H9 (cell line): ENCODE measurements around the gene CALN1. TPM values are rescaled to one million over a fixed set of nuclear protein-coding genes. Genes with fewer than 3 reads are reported as not detected.

Experiments
- DNase-seq: peaks from one replicate; pipeline ENCODE4 v3.0.0-alpha.2; 2017
- H2AFZ ChIP-seq: one replicate; pipeline ENCODE4 v1.6.1; 2013; ENCODE audit warnings: mild to moderate bottlenecking, low read length, control low read depth, moderate library complexity
- H2AK5ac ChIP-seq: 2 replicates; pipeline ENCODE4 v1.6.1; 2013; ENCODE audit warnings: low read length, control low read depth, mixed read lengths; ENCODE audit not compliant: insufficient read length
- H2BK120ac ChIP-seq: one replicate; pipeline ENCODE4 v1.6.1; 2013; ENCODE audit warnings: low read depth, mild to moderate bottlenecking, low read length, control low read depth, inconsistent platforms; ENCODE audit not compliant: poor library complexity, severe bottlenecking
- H2BK12ac ChIP-seq: 2 replicates; pipeline ENCODE4 v1.6.1; 2013; ENCODE audit warnings: low read length, control low read depth, mixed read lengths, low read depth; ENCODE audit not compliant: insufficient read length
- H2BK15ac ChIP-seq: 2 replicates; pipeline ENCODE4 v1.6.1; 2013; ENCODE audit warnings: low read depth, low read length, control low read depth
- H2BK20ac ChIP-seq: one replicate; pipeline ENCODE4 v1.6.1; 2013; ENCODE audit warnings: low read depth, mild to moderate bottlenecking, low read length, control low read depth, inconsistent platforms; ENCODE audit not compliant: poor library complexity, severe bottlenecking
- H2BK5ac ChIP-seq: 2 replicates; pipeline ENCODE4 v1.6.1; 2013; ENCODE audit warnings: low read length, control low read depth, mixed read lengths; ENCODE audit not compliant: insufficient read length
- H3K14ac ChIP-seq: 2 replicates; pipeline ENCODE4 v1.6.1; 2013; ENCODE audit warnings: low read length, control low read depth; ENCODE audit not compliant: insufficient read depth
- H3K18ac ChIP-seq: 2 replicates; pipeline ENCODE4 v1.6.1; 2013; ENCODE audit warnings: low read depth, mild to moderate bottlenecking, mixed read lengths, low read length, control low read depth; ENCODE audit not compliant: insufficient read length
- H3K23ac ChIP-seq: 2 replicates; pipeline ENCODE4 v1.6.1; 2013; ENCODE audit warnings: low read length, control low read depth, mixed read lengths, low read depth; ENCODE audit not compliant: insufficient read length
- H3K23me2 ChIP-seq: 2 replicates; pipeline ENCODE4 v1.6.1; 2013; ENCODE audit warnings: low read depth, mild to moderate bottlenecking, mixed read lengths, low read length, control low read depth; ENCODE audit not compliant: insufficient read length, poor library complexity, severe bottlenecking
- H3K27ac ChIP-seq: 2 replicates; pipeline ENCODE4 v1.5.1; 2013; ENCODE audit warnings: low read length, control low read depth, mixed read lengths, low read depth; ENCODE audit not compliant: insufficient read length
- H3K27me3 ChIP-seq: 2 replicates; pipeline ENCODE4 v1.6.1; 2013; ENCODE audit warnings: low read length, control low read depth, inconsistent platforms; ENCODE audit not compliant: insufficient read depth
- H3K4ac ChIP-seq: 2 replicates; pipeline ENCODE4 v1.6.1; 2013; ENCODE audit warnings: low read depth, mild to moderate bottlenecking, control low read depth, inconsistent platforms, low read length, moderate library complexity
- H3K4me1 ChIP-seq: 2 replicates; pipeline ENCODE4 v1.6.1; 2013; ENCODE audit warnings: low read length, control low read depth, inconsistent platforms; ENCODE audit not compliant: insufficient read depth
- H3K4me2 ChIP-seq: 2 replicates; pipeline ENCODE4 v1.6.1; 2013; ENCODE audit warnings: low read length, control low read depth, mixed read lengths; ENCODE audit not compliant: insufficient read length, insufficient read depth
- H3K56ac ChIP-seq: 2 replicates; pipeline ENCODE4 v1.6.1; 2013; ENCODE audit warnings: low read depth, mild to moderate bottlenecking, mixed read lengths, low read length, control low read depth; ENCODE audit not compliant: insufficient read length
- H3K79me1 ChIP-seq: 2 replicates; pipeline ENCODE4 v1.6.1; 2013; ENCODE audit warnings: low read depth, mild to moderate bottlenecking, moderate library complexity, low read length, control low read depth, inconsistent platforms; ENCODE audit not compliant: insufficient read depth, poor library complexity, severe bottlenecking
- H3K79me2 ChIP-seq: 2 replicates; pipeline ENCODE4 v1.6.1; 2013; ENCODE audit warnings: low read length, control low read depth, inconsistent platforms; ENCODE audit not compliant: insufficient read depth
- H3K9ac ChIP-seq: 2 replicates; pipeline ENCODE4 v1.6.1; 2013; ENCODE audit warnings: low read length, control low read depth, mixed read lengths; ENCODE audit not compliant: insufficient read length; ENCODE audit errors: extremely low read depth
- H3K9me3 ChIP-seq: one replicate; pipeline ENCODE4 v1.6.1; 2013; ENCODE audit warnings: low read depth, low read length, inconsistent platforms; ENCODE audit not compliant: control insufficient read depth
- H3T11ph ChIP-seq: one replicate; pipeline ENCODE4 v1.6.1; 2013; ENCODE audit warnings: mild to moderate bottlenecking, low read length, control low read depth, inconsistent platforms
- H4K20me1 ChIP-seq: one replicate; pipeline ENCODE4 v1.6.1; 2013; ENCODE audit not compliant: control insufficient read depth, insufficient read length, insufficient read depth
- H4K5ac ChIP-seq: 2 replicates; pipeline ENCODE4 v1.6.1; 2013; ENCODE audit warnings: low read depth, mild to moderate bottlenecking, mixed read lengths, low read length, control low read depth; ENCODE audit not compliant: insufficient read length
- H4K8ac ChIP-seq: replicated peaks from 2 replicates; pipeline ENCODE4 v1.6.1; 2013; ENCODE audit warnings: low read length, control low read depth, mixed read lengths, low read depth; ENCODE audit not compliant: insufficient read length
- H4K91ac ChIP-seq: 2 replicates; pipeline ENCODE4 v1.6.1; 2013; ENCODE audit warnings: low read depth, mild to moderate bottlenecking, moderate library complexity, mixed read lengths, low read length, control low read depth; ENCODE audit not compliant: insufficient read length
- H3K27ac Mint-ChIP-seq, 3 experiments: 2 replicates in 2 of 3; 3 replicates in 1 of 3; pipeline ENCODE4 v1.8.0; 2020 to 2021; ENCODE audit warnings: mixed read lengths in 3 of 3, mild to moderate bottlenecking in 1 of 3, moderate library complexity in 1 of 3
- H3K27me3 Mint-ChIP-seq: 2 replicates; pipeline ENCODE4 v1.8.0; 2021; ENCODE audit warnings: low read depth, mild to moderate bottlenecking, moderate library complexity, mixed read lengths
- H3K36me3 Mint-ChIP-seq, 3 experiments: 2 replicates in 2 of 3; 3 replicates in 1 of 3; pipeline ENCODE4 v1.8.0; 2020 to 2021; ENCODE audit warnings: low read depth in 3 of 3, mixed read lengths in 3 of 3; ENCODE audit not compliant: insufficient read depth in 1 of 3
- H3K4me1 Mint-ChIP-seq, 2 experiments: 2 replicates each; pipeline ENCODE4 v1.8.0; 2020; ENCODE audit warnings: mixed read lengths in 2 of 2
- H3K4me3 Mint-ChIP-seq, 2 experiments: 2 replicates in 1 of 2; 3 replicates in 1 of 2; pipeline ENCODE4 v1.8.0; 2020 to 2021; ENCODE audit warnings: mild to moderate bottlenecking in 2 of 2, mixed read lengths in 2 of 2, moderate library complexity in 1 of 2
- H3K9me3 Mint-ChIP-seq, 2 experiments: 2 replicates in 1 of 2; 3 replicates in 1 of 2; pipeline ENCODE4 v1.8.0; 2020; ENCODE audit warnings: mild to moderate bottlenecking in 2 of 2, mixed read lengths in 2 of 2, moderate library complexity in 1 of 2
- CTCF ChIP-seq: fragments of 200-600 bp; sonication (generic); conservative IDR thresholded peaks from 3 replicates; pipeline ENCODE4 v1.8.0; 2021; ENCODE audit warnings: antibody characterized with exemption, mild to moderate bottlenecking
- WGBS: extraction: QIAGEN DNeasy Blood & Tissue Kit; methylation state at CpG from one replicate; pipeline ENCODE4 v1.1.7; 2013; ENCODE audit warnings: missing lambda C conversion rate, low lambda C conversion rate, mixed read lengths; ENCODE audit not compliant: insufficient read length; ENCODE audit errors: extremely low coverage; 5-methylcytosine and 5-hydroxymethylcytosine counted together
- total RNA-seq: library from RNA; stranded (reverse); gene quantifications from 2 replicates; pipeline ENCODE4 v1.2.1, GENCODE V29; 2021

Gene CALN1
- total RNA-seq, 1 experiment from 2014 or later, result 2.8 TPM

- no peak overlapping the region for H2BK15ac ChIP-seq
- H2BK20ac ChIP-seq, result no peak overlapping the region
- H3K56ac ChIP-seq, result no peak overlapping the region
- no peak for TF ChIP-seq CTCF
- no peak overlapping the region for H3K4me3 Mint-ChIP-seq
- no peaks in the 10 kb centered on the region for H3K23me2 ChIP-seq
- no peak overlapping the region for H3K4me2 ChIP-seq
- H4K91ac ChIP-seq, result no peak overlapping the region
- no peak overlapping the region for H3T11ph ChIP-seq
- no peaks in the 10 kb centered on the region for H3K79me2 ChIP-seq
- peaks cover 3% of the 10 kb centered on the region; the same call in 1 of the 2 replicates for H3K27me3 Mint-ChIP-seq
- H3K9me3 ChIP-seq, result no peaks in the 10 kb centered on the region
- H3K18ac ChIP-seq, result no peak overlapping the region
- H3K9me3 Mint-ChIP-seq, result peaks cover 3 to 7% of the 10 kb centered on the region in 2 experiments; a peak in 3 of 5 replicates
- H3K14ac ChIP-seq, result no peak overlapping the region
- no CpG with 5 or more reads among the region's 3 CpGs for WGBS
- no peak overlapping the region for H2BK120ac ChIP-seq
- no peaks in the 10 kb centered on the region for H4K20me1 ChIP-seq
- H3K4me1 ChIP-seq, result no peaks in the 10 kb centered on the region
- no peak overlapping the region for H4K5ac ChIP-seq
- H2BK5ac ChIP-seq, result no peak overlapping the region
- H2AK5ac ChIP-seq, result no peak overlapping the region
- no peak overlapping the region for H3K27ac ChIP-seq
- no peak overlapping the region for H2BK12ac ChIP-seq
- peaks cover 10 to 11% of the 10 kb centered on the region in 2 experiments for H3K4me1 Mint-ChIP-seq
- no peak for DNase-seq
- no peak overlapping the region for H3K4ac ChIP-seq
- no peaks in the 10 kb centered on the region for H3K27me3 ChIP-seq
- no peaks in the 10 kb centered on the region for H3K36me3 Mint-ChIP-seq
- H4K8ac ChIP-seq, result no peak overlapping the region
- no peak overlapping the region for H2AFZ ChIP-seq
- H3K79me1 ChIP-seq, result no peaks in the 10 kb centered on the region
- no peak overlapping the region for H3K23ac ChIP-seq
- H3K9ac ChIP-seq, result no peak overlapping the region
- H3K27ac Mint-ChIP-seq, result no peak overlapping the region
Measured at GRCh38 chr7:71842786-71843185, 569.4 kb downstream of the CALN1 start.
